OCI-LY3 (cell line): ENCODE data around the gene ZBTB8A.

Source experiments
- H2AFZ ChIP-seq: fragments of 200-600, 300-600 bp; shearing (Covaris generic); 2 replicates; pipeline ENCODE4 v1.6.0; 2014; ENCODE audit warnings: antibody characterized with exemption, low read depth, low read length
- H3K27ac ChIP-seq: fragments of 200-600, 300-600 bp; sonication (generic); 2 replicates; pipeline ENCODE4 v1.5.1; 2014; ENCODE audit warnings: mild to moderate bottlenecking, low read length, moderate library complexity, mixed read lengths
- H3K27me3 ChIP-seq: fragments of 200-600, 300-600 bp; sonication (generic); 2 replicates; pipeline ENCODE4 v1.6.1; 2014; ENCODE audit warnings: low read depth, low read length, mixed read lengths
- H3K36me3 ChIP-seq: fragments of 200-600, 300-600 bp; sonication (generic); replicated peaks from 2 replicates; pipeline ENCODE3; 2014; ENCODE audit warnings: low read depth, low read length, mixed read lengths
- H3K4me1 ChIP-seq: fragments of 300-600, 200-600 bp; sonication (generic); 2 replicates; pipeline ENCODE4 v1.6.1; 2014; ENCODE audit warnings: low read length, mixed read lengths
- H3K4me2 ChIP-seq: fragments of 200-600, 300-600 bp; sonication (generic); 2 replicates; pipeline ENCODE4 v1.6.1; 2014; ENCODE audit warnings: low read length, mixed read lengths
- H3K4me3 ChIP-seq: fragments of 300-600, 200-600 bp; sonication (generic); 2 replicates; pipeline ENCODE4 v1.5.1; 2014; ENCODE audit warnings: antibody characterized with exemption, mild to moderate bottlenecking, low read length, moderate library complexity
- H3K79me2 ChIP-seq: fragments of 300-600, 200-600 bp; shearing (Covaris generic); 2 replicates; pipeline ENCODE4 v1.6.1; 2014; ENCODE audit warnings: mild to moderate bottlenecking, low read length, mixed read lengths
- H3K9ac ChIP-seq: fragments of 300-600, 200-600 bp; shearing (Covaris generic); 2 replicates; pipeline ENCODE4 v1.6.0; 2014; ENCODE audit warnings: mild to moderate bottlenecking, low read length, moderate library complexity
- H3K9me3 ChIP-seq: fragments of 200-600, 300-600 bp; shearing (Covaris generic); 2 replicates; pipeline ENCODE4 v1.6.1; 2014; ENCODE audit warnings: low read length, mixed read lengths; ENCODE audit not compliant: insufficient read depth
- H4K20me1 ChIP-seq: fragments of 200-600, 300-600 bp; sonication (generic); 2 replicates; pipeline ENCODE4 v1.6.1; 2016; ENCODE audit warnings: low read length, mixed read lengths; ENCODE audit not compliant: insufficient read depth
- EZH2phosphoT487 ChIP-seq: fragments of 200-600 bp; shearing (Covaris generic); IDR thresholded peaks from 2 replicates; pipeline ENCODE4 v1.6.1; 2018; ENCODE audit warnings: antibody characterized with exemption, mixed run types, low read depth
- TF ChIP-seq, protein P1 (sequence below): fragments of 200-600, 300-600 bp; sonication (generic); IDR thresholded peaks from 2 replicates; pipeline ENCODE4 v1.5.1; 2014; ENCODE audit warnings: antibody characterized with exemption, low read length, low read depth

ZBTB8A gene

DNA sequence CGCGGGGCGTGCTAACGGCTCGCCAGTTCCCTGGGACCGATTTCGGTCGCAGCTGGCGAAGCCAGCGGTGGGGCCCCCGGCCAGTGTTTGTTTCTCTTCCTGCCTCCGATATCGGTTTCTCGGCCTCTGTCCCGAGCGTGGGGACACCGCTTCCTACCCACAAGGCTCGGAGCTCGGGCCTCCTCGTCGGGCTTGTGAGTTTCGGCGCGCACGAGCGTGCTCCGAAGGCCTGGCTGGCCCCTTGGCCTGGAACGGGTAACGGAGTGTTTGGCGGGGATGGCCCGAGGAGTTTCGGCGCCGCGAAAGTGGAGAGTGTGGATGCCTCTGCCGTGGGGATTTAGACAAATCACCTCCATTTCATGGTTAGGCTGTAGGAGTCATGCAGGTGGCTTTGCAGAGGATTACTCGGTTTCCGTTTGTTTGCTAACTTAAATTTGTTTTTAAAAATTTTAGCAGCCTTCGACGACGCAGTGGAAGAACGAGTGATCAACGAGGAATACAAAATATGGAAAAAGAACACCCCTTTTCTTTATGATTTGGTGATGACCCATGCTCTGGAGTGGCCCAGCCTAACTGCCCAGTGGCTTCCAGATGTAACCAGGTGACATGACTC, 112.3 kb downstream of the ZBTB8A start:
- Histone ChIP-seq H3K9ac (peak overlapping the region; percentile 91), H3K27me3 (no peaks in the 10 kb centered on the region), H3K27ac (peak overlapping the region; percentile 74), H3K4me2 (peak overlapping the region; percentile 73), H2AFZ (no peak overlapping the region), H3K79me2 (peaks cover 84% of the 10 kb centered on the region), H3K4me3 (peak overlapping the region; percentile 82), H3K4me1 (peaks cover 23% of the 10 kb centered on the region), H4K20me1 (peaks cover 11% of the 10 kb centered on the region; the same call in 1 of the 2 replicates), H3K9me3 (no peaks in the 10 kb centered on the region), H3K36me3 (peaks cover 31% of the 10 kb centered on the region)
- TF ChIP-seq, protein P1, sequence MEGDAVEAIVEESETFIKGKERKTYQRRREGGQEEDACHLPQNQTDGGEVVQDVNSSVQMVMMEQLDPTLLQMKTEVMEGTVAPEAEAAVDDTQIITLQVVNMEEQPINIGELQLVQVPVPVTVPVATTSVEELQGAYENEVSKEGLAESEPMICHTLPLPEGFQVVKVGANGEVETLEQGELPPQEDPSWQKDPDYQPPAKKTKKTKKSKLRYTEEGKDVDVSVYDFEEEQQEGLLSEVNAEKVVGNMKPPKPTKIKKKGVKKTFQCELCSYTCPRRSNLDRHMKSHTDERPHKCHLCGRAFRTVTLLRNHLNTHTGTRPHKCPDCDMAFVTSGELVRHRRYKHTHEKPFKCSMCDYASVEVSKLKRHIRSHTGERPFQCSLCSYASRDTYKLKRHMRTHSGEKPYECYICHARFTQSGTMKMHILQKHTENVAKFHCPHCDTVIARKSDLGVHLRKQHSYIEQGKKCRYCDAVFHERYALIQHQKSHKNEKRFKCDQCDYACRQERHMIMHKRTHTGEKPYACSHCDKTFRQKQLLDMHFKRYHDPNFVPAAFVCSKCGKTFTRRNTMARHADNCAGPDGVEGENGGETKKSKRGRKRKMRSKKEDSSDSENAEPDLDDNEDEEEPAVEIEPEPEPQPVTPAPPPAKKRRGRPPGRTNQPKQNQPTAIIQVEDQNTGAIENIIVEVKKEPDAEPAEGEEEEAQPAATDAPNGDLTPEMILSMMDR = no peak
- no peak for TF ChIP-seq EZH2phosphoT487

DNA sequence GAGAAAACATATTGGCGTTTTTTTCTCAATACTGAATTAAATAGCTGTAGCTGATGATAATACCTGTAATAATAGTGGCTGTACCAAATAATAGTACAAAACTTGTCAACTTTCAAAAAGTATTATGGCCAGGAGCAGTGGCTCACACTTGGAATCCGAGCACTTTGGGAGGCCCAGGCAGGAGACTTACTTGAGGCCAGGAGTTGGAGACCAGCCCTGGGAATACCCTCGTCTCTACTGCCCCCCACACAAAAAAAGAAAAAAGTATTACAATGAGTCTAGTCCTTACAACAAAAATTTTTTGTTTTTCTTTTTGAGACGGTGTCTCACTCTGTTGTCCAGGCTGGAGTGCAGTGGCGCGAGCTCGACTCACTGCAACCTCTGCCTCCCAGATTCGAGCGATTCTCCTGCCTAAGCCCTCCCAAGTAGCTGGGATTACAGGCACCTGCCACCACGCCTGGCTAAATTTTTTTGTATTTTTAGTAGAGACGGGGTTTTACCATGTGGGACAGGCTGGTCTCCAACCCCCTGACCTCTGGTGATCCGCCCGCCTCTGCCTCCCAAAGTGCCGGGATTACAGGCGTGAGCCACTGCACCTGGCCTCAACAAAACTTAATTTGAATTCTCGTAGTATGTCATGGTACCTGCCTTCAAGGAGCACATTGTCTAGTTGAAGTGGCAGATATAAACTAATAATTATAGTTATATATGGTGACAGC, 113.2 kb downstream of the ZBTB8A start:
- no peak overlapping the region for H2AFZ ChIP-seq
- peaks cover 11% of the 10 kb centered on the region; the same call in 1 of the 2 replicates for H4K20me1 ChIP-seq
- no peaks in the 10 kb centered on the region for H3K9me3 ChIP-seq
- peaks cover 23% of the 10 kb centered on the region for H3K4me1 ChIP-seq
- H3K9ac ChIP-seq = peak overlapping the region; percentile 91
- H3K4me3 ChIP-seq = peak overlapping the region; percentile 82
- H3K27me3 ChIP-seq = no peaks in the 10 kb centered on the region
- H3K27ac ChIP-seq = peak overlapping the region; percentile 74
- H3K79me2 ChIP-seq = peaks cover 89% of the 10 kb centered on the region
- no peak for TF ChIP-seq EZH2phosphoT487
- TF ChIP-seq, protein P1 = no peak
- H3K36me3 ChIP-seq = peaks cover 34% of the 10 kb centered on the region
- peak overlapping the region; percentile 73 for H3K4me2 ChIP-seq
